ENCODE results near the gene ITGA8.

DNA sequence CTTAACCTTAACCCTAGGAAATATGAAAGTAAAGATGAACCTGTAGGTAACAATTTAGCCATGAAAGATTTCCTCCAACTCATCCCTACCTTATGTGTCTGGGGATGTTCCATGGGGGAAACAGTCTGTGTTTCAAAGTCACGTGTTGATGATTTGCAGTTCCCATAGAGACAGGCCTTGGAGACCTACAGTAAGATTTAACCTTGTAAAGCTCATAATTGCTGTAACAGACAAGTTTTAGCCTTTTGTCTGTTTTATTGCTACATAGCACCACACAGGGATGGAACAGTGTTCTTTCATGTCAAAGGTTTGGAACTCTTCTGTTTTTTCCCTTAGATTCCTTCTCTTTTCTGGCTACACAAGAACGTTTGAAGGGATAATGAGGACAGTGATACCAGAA, 35.2 kb upstream of the ITGA8 start:
- TF ChIP-seq, protein P1, sequence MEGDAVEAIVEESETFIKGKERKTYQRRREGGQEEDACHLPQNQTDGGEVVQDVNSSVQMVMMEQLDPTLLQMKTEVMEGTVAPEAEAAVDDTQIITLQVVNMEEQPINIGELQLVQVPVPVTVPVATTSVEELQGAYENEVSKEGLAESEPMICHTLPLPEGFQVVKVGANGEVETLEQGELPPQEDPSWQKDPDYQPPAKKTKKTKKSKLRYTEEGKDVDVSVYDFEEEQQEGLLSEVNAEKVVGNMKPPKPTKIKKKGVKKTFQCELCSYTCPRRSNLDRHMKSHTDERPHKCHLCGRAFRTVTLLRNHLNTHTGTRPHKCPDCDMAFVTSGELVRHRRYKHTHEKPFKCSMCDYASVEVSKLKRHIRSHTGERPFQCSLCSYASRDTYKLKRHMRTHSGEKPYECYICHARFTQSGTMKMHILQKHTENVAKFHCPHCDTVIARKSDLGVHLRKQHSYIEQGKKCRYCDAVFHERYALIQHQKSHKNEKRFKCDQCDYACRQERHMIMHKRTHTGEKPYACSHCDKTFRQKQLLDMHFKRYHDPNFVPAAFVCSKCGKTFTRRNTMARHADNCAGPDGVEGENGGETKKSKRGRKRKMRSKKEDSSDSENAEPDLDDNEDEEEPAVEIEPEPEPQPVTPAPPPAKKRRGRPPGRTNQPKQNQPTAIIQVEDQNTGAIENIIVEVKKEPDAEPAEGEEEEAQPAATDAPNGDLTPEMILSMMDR (IDR thresholded peaks at IDR 0.05): no peak
- TF ChIP-seq POLR2A (IDR thresholded peaks at IDR 0.05): no peak
